Measurements from ENCODE around the gene FMO2.
A peak's percentile ranks its signal among the peaks of the same experiment; 100 is the strongest.

The FMO2 gene

GRCh38 chr1:171177261-171177660 lies 7.8 kb upstream of the FMO2 start:
- DNase-seq: no peak

- no peak for DNase-seq
Measured at GRCh38 chr1:171179318-171180227, 5.5 kb upstream of the FMO2 start.

DNA sequence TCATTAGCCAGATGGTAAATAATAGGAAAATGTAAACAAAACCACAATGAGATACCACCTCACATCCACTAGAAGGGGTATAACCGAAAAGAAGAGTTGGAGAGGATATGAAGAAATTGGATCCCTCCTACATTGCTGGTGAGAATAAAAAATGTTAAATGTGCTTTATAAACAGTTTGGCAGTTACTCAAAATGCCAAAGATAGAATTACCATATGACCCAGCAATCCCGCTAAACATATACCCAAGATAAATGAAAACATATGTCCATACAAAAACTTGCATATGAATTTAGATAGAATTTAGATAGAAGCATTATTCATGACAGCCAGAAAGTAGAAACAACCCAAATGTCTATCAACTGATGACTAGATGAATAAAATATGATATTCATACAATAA lies 4.4 kb upstream of the FMO2 start:
- no peak for DNase-seq

GRCh38 chr1:171188388-171189266 lies 3.5 kb downstream of the FMO2 start:
- peak; percentile 54 for DNase-seq

DNA sequence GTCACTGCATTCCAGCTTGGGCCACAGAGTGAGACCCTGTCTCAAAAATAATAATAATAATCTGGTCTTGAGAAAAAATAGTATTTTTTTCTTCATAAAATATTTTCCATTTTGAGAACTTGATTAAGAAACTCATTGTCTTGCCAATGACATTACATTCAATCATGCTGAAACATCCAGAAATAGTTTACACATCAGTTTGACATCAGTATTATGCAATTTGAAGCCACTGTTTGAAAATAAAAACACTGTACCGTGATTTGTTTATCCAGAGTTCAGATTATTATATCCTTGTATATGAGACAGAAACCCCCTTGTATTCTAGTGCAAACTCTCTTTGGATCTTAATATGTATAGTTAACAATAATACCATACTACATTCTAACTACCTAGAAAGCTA lies 6.9 kb downstream of the FMO2 start:
- no peak for DNase-seq

DNA sequence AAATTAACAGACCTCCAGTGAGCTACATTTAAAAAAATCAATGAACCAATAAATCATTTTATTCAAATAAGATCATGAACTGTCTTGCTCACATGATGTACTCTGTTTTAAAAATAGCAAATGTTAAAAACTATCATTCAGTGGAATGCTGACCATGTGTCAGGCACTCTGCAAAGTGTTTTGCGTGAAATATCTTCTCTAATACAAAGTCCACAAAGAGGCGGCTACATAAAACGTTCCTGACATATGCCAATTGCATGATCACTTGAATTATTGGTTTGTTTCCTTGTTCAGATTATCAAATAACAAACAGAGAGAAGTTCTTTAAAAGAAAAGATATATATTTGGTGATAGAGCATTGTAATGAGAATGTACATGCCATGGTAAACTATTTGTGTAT lies 10.7 kb downstream of the FMO2 start:
- no peak for DNase-seq

DNA sequence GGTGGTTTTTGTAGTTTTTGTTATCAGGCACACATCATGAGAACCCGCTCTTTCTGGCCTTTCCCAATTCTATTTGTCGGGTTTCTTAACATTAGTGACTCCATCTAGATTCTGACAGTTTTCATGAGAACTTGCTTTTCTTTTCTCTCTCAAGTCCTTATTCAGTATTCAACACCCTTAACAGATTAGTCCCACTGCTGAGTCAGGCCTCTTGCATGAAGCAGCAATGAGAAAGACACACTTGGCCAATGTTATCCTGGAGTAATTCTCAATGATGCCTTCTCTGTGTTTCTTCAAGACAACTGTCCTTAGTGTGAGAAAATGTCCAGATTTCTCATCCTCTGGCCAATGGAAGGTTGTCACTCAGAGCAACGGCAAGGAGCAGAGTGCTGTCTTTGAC lies 11.3 kb downstream of the FMO2 start:
- no peak for DNase-seq

DNA sequence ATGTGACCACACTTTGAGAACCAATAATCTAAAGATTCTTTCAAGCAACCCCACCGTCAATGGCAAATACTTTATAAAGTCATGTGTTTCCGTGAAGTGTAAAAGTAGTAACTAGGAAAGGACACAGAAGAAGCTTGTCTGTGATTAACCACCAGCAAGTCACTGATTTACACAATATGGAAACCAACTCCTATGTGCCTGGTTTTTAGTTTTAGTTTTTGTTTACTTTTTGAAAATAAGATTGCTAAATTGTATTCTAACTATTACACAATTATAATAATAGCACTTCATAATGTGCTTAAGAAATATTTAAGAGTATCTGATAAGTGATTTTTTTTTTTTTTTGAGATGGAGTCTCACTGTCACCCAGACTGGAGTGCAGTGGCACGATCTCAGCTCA lies 13.0 kb downstream of the FMO2 start:
- DNase-seq: no peak

DNA sequence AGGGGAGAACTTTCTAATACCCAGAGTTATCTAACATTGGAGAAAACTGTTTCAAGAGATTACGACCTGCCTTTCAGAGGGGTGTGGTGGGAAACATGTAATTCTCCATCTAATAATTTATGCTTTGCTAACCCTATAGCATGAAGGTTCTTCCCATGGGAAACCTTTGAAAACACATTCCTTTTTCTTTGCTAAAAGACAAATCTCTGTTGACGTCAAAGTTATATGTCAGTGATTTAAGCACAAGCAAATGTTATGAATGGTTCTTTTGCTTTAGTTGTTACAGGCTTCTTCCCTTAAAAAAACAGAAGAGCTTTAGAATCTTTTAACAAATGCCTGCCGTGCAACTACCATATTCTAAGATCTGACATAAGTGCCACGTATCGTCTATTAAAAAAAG lies 19.2 kb downstream of the FMO2 start:
- no peak for DNase-seq

DNA sequence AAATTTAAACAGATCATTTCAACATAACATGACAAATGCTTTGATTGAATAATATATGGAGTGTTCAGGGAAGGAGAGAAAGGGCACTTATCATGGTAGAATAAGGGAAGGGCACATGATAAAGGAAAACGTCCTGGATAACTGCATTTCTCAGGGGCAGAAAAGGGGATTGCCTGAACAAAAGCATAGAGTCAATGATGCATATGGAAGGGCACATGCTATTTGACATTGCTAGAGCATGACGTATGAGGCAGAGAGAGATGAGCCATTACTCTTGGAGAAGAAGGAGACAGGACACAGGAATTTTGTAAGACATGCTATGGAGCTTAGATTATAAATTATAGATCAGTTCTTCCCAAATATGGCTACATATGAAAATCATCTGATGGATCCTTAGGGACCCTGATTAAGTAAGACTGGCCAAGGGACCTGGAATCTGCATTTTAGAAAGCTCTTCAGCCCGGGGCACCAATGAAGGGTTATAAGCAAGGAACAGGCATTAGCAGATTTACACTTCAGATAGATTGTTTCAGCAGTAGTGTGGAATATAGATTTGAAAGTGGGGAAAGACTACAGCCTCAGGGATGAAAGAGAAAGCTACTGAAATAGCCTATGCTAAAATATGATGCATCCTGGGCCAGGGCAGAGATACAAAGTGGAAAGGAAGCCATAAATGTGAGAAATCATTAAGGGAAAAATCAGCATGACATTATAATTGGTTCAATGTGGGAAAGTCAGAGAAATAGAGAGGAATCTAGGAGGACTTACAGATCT lies 21.3 kb downstream of the FMO2 start:
- DNase-seq: no peak

GRCh38 chr1:171206978-171207355 lies 21.9 kb downstream of the FMO2 start:
- DNase-seq: no peak

- no peak for DNase-seq
Measured at GRCh38 chr1:171207377-171207776, 22.3 kb downstream of the FMO2 start.

- DNase-seq: no peak
Measured at GRCh38 chr1:171210355-171210754, 25.3 kb downstream of the FMO2 start.

- no peak for DNase-seq
Measured at GRCh38 chr1:171212607-171213351, 27.7 kb downstream of the FMO2 start.

GRCh38 chr1:171213559-171214454 lies 28.7 kb downstream of the FMO2 start:
- DNase-seq: no peak

DNA sequence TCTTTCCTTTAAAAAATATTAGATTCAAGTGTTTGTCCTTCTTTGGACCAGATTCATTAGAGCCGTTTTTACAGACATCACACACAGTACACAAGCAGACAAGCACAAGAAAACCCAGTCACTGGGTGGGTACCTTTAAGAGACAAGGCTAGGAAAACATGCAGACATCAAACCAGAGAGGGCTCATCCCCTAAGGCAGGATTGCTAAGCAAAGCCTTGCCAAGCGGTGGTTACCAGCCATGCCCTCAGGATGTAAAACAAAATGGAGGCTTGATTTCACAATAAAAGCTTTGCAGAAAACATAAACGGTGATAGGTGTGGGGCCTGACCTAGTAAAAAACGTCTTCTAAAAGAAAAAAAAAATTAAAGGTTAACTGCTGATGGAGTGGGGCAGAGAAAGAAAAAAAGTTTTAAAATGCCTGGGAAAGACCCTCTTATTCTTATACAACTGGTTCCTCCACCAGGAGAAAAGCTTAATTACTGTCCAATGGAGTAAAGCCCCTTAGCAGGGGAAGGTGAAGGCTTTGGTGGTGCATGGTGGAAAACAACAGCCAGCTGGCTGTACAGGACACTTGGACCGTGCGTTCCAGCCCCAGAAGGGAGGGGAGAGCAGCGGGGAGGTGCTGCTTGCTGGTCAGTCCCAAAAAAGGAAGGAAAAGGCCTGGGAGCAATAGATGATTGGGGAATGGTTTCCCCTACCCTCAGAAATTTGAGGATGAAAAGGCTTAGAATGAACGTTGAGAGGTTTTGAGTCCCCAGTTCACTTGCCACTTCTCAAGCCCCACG lies 32.8 kb downstream of the FMO2 start:
- DNase-seq: no peak

DNA sequence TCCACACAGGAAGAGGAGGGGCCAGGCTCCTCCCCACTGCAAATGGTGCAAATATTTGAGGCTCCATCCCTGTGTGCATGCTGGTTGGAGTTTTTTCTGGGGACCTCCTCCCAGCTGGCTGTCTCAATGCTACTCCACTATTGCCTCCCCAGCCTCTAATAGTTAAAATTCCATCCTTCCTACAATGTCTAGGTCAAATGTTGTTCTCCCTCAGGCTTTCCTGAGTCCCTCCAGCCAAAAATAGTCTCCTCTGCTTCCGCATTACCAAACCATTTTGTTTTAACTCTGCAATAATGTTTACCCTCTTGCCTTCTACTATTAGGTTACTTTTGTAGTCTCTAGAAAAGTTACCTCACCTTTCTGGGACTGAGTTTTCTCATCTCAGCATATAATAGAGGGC lies 33.6 kb downstream of the FMO2 start:
- DNase-seq: no peak

- DNase-seq: no peak
Measured at GRCh38 chr1:171219346-171220080, 34.4 kb downstream of the FMO2 start.

- no peak for DNase-seq
Measured at GRCh38 chr1:171220081-171220420, 35.0 kb downstream of the FMO2 start.

GRCh38 chr1:171220581-171221054 lies 35.5 kb downstream of the FMO2 start:
- DNase-seq: no peak

Data from NCI-H1694 (cell line).